HEK293 (cell line): ENCODE measurements around the gene EIF4A3.

ENCODE experiments used
- GLI4 ChIP-seq: fragments of 450-650 bp; formaldehyde crosslinking; IDR thresholded peaks from 2 replicates; pipeline ENCODE4 v1.5.1; 2016; ENCODE audit warnings: missing biosample characterization, missing genetic modification characterization
- HOXD13 ChIP-seq: sonication (generic); formaldehyde crosslinking; IDR thresholded peaks from 2 replicates; pipeline ENCODE4 v1.8.0; 2022; ENCODE audit warnings: missing genetic modification reagents, borderline replicate concordance
- KLF10 ChIP-seq: fragments of 450-650 bp; IDR thresholded peaks from 2 replicates; pipeline ENCODE4 v1.5.1; 2018; ENCODE audit warnings: missing biosample characterization, mild to moderate bottlenecking, missing genetic modification characterization
- KLF17 ChIP-seq: fragments of 450-650 bp; formaldehyde crosslinking; IDR thresholded peaks from 2 replicates; pipeline ENCODE4 v1.5.1; 2016; ENCODE audit warnings: missing biosample characterization, missing genetic modification characterization
- OSR2 ChIP-seq: fragments of 450-650 bp; formaldehyde crosslinking; IDR thresholded peaks from 2 replicates; pipeline ENCODE4 v1.5.1; 2016; ENCODE audit warnings: missing biosample characterization, missing genetic modification characterization
- PRDM4 ChIP-seq: fragments of 450-650 bp; formaldehyde crosslinking; IDR thresholded peaks from 2 replicates; pipeline ENCODE4 v1.5.1; 2017; ENCODE audit warnings: missing biosample characterization, missing genetic modification characterization
- SP7 ChIP-seq: fragments of 450-650 bp; formaldehyde crosslinking; IDR thresholded peaks from 2 replicates; pipeline ENCODE4 v1.5.1; 2016; ENCODE audit warnings: missing biosample characterization, missing genetic modification characterization
- TSHZ1 ChIP-seq: fragments of 450-650 bp; formaldehyde crosslinking; IDR thresholded peaks from 2 replicates; pipeline ENCODE4 v1.5.1; 2016; ENCODE audit warnings: missing biosample characterization, missing genetic modification characterization, borderline replicate concordance
- ZBTB17 ChIP-seq: fragments of 450-650 bp; formaldehyde crosslinking; IDR thresholded peaks from 2 replicates; pipeline ENCODE4 v1.5.1; 2016; ENCODE audit warnings: missing biosample characterization, missing genetic modification characterization
- ZBTB8A ChIP-seq: fragments of 450-650 bp; formaldehyde crosslinking; IDR thresholded peaks from 2 replicates; pipeline ENCODE4 v1.5.1; 2016; ENCODE audit warnings: missing biosample characterization, missing genetic modification characterization
- ZNF121 ChIP-seq: fragments of 450-650 bp; formaldehyde crosslinking; IDR thresholded peaks from 2 replicates; pipeline ENCODE4 v1.5.1; 2016; ENCODE audit warnings: missing biosample characterization, missing genetic modification characterization
- ZNF184 ChIP-seq: fragments of 450-650 bp; IDR thresholded peaks from 2 replicates; pipeline ENCODE4 v1.5.1; 2018; ENCODE audit warnings: missing biosample characterization, mild to moderate bottlenecking, missing genetic modification characterization
- ZNF239 ChIP-seq: fragments of 450-650 bp; formaldehyde crosslinking; IDR thresholded peaks from 2 replicates; pipeline ENCODE4 v1.5.1; 2016; ENCODE audit warnings: missing biosample characterization, missing genetic modification characterization
- ZNF266 ChIP-seq: fragments of 450-650 bp; formaldehyde crosslinking; IDR thresholded peaks from 2 replicates; pipeline ENCODE4 v1.5.1; 2016; ENCODE audit warnings: missing biosample characterization, missing genetic modification characterization, low read depth
- ZNF350 ChIP-seq: fragments of 450-650 bp; formaldehyde crosslinking; IDR thresholded peaks from 2 replicates; pipeline ENCODE4 v1.5.0; 2017; ENCODE audit warnings: missing biosample characterization, mild to moderate bottlenecking, missing genetic modification characterization
- ZNF366 ChIP-seq: fragments of 450-650 bp; formaldehyde crosslinking; conservative IDR thresholded peaks from 2 replicates; pipeline ENCODE4 v1.5.1; 2016; ENCODE audit warnings: missing biosample characterization, missing genetic modification characterization
- ZNF426 ChIP-seq: fragments of 450-650 bp; formaldehyde crosslinking; IDR thresholded peaks from 2 replicates; pipeline ENCODE4 v1.5.1; 2017; ENCODE audit warnings: missing biosample characterization, missing genetic modification characterization, mild to moderate bottlenecking, inconsistent platforms, moderate library complexity
- ZNF433 ChIP-seq: fragments of 450-650 bp; formaldehyde crosslinking; IDR thresholded peaks from 2 replicates; pipeline ENCODE4 v1.5.1; 2016; ENCODE audit warnings: missing biosample characterization, missing genetic modification characterization, low read depth
- ZNF514 ChIP-seq: fragments of 450-650 bp; formaldehyde crosslinking; IDR thresholded peaks from 2 replicates; pipeline ENCODE4 v1.5.1; 2016; ENCODE audit warnings: missing biosample characterization, missing genetic modification characterization
- ZNF624 ChIP-seq: fragments of 450-650 bp; formaldehyde crosslinking; IDR thresholded peaks from 2 replicates; pipeline ENCODE4 v1.5.1; 2017; ENCODE audit warnings: missing biosample characterization, missing genetic modification characterization
- ZNF776 ChIP-seq: fragments of 450-650 bp; formaldehyde crosslinking; IDR thresholded peaks from 2 replicates; pipeline ENCODE4 v1.5.0; 2017; ENCODE audit warnings: missing biosample characterization, missing genetic modification characterization, borderline replicate concordance
- ZNF777 ChIP-seq: fragments of 450-650 bp; formaldehyde crosslinking; IDR thresholded peaks from 2 replicates; pipeline ENCODE4 v1.5.1; 2017; ENCODE audit warnings: missing biosample characterization, missing genetic modification characterization, borderline replicate concordance
- ZNF830 ChIP-seq: fragments of 450-650 bp; IDR thresholded peaks from 2 replicates; pipeline ENCODE4 v1.5.0; 2018; ENCODE audit warnings: missing biosample characterization, missing genetic modification characterization, low read depth, mild to moderate bottlenecking, moderate library complexity
- ZNF843 ChIP-seq: fragments of 450-650 bp; formaldehyde crosslinking; IDR thresholded peaks from 2 replicates; pipeline ENCODE4 v1.5.1; 2016; ENCODE audit warnings: missing biosample characterization, missing genetic modification characterization
- ZSCAN4 ChIP-seq: fragments of 450-650 bp; formaldehyde crosslinking; IDR thresholded peaks from 2 replicates; pipeline ENCODE4 v1.5.1; 2017; ENCODE audit warnings: missing biosample characterization, missing genetic modification characterization

EIF4A3 gene

GRCh38 chr17:80101011-80101945, 45.6 kb downstream of the EIF4A3 start, which contains the start of gene GAA (continued):
- TF ChIP-seq ZNF514 (tag by site-specific recombination) (no peak), ZNF266 (tag by site-specific recombination) (no peak), KLF17 (tag by site-specific recombination) (0 out of 2 replicates have a peak, but pooled peaks have one; percentile 15), GLI4 (tag by site-specific recombination) (0 out of 2 replicates have a peak, but pooled peaks have one; percentile 43), ZBTB17 (tag by site-specific recombination) (no peak), ZNF777 (peak; percentile 44; the same call in 1 of the 2 replicates), ZNF366 (tag by site-specific recombination) (no peak), ZNF184 (no peak), ZSCAN4 (tag by site-specific recombination) (no peak), ZNF239 (no peak), ZNF776 (tag by site-specific recombination) (no peak), OSR2 (no peak), KLF10 (tag by site-specific recombination) (peak; percentile 76; the same call in 1 of the 2 replicates), ZNF350 (tag by site-specific recombination) (no peak), PRDM4 (peak; percentile 61), ZBTB8A (tag by site-specific recombination) (peak; percentile 96), HOXD13 (CRISPR knock-in tag) (no peak), ZNF843 (tag by site-specific recombination) (no peak), ZNF426 (no peak), TSHZ1 (tag by site-specific recombination) (no peak), SP7 (no peak), ZNF624 (tag by site-specific recombination) (no peak), ZNF433 (tag by site-specific recombination) (no peak), ZNF830 (tag by site-specific recombination) (no peak), ZNF121 (tag by site-specific recombination) (no peak)
- TF ChIP-seq, all 188 proteins: peak for 42
